H1 (cell line): ENCODE data around the gene CNNM4. TPM values are rescaled to one million over a fixed set of nuclear protein-coding genes. Genes with fewer than 3 reads are reported as not detected.
A peak's percentile ranks its signal among the peaks of the same experiment; 100 is the strongest.

Experiments used
- CTCF ChIA-PET: fragments of 300-600 bp; sonication (Branson Sonifier 250); formaldehyde crosslinking; loops from one replicate; lab custom pipeline; 2021; ENCODE audit not compliant: partially characterized antibody; lab: Charles Lee
- POLR2A ChIA-PET: fragments of 300-600 bp; sonication (Branson Sonifier 250); formaldehyde crosslinking; loops from one replicate; lab custom pipeline; 2021; ENCODE audit warnings: inconsistent platforms; ENCODE audit not compliant: partially characterized antibody; lab: Charles Lee
- DNase-seq, 2 experiments: peaks; one replicate each; pipeline versions ENCODE4 v3.0.0 to v3.0.0-alpha.2; 2010 to 2022; ENCODE audit warnings: low spot score in 2 of 2, low read depth in 1 of 2, mixed read lengths in 1 of 2
- FAIRE-seq: peaks from 2 replicates; lab custom pipeline; 2011; peaks lifted over from hg19 to GRCh38; lab: Jason Lieb, UNC
- H2AFZ ChIP-seq: 2 replicates; pipeline ENCODE4 v1.8.1; 2012; ENCODE audit warnings: low read length, inconsistent platforms
- H2AK5ac ChIP-seq: 2 replicates; pipeline ENCODE4 v1.6.1; 2013; ENCODE audit warnings: low read depth, low read length
- H2BK120ac ChIP-seq: replicated peaks from 2 replicates; pipeline ENCODE3; 2013; ENCODE audit warnings: low read depth, low read length, inconsistent platforms
- H2BK12ac ChIP-seq: 2 replicates; pipeline ENCODE4 v1.6.1; 2013; ENCODE audit warnings: low read depth, low read length
- H2BK15ac ChIP-seq: 2 replicates; pipeline ENCODE4 v1.6.1; 2013; ENCODE audit warnings: low read length
- H2BK20ac ChIP-seq: 2 replicates; pipeline ENCODE4 v1.6.1; 2013; ENCODE audit warnings: low read length
- H2BK5ac ChIP-seq: 2 replicates; pipeline ENCODE4 v1.6.1; 2013; ENCODE audit warnings: low read depth, low read length
- H3K14ac ChIP-seq: 2 replicates; pipeline ENCODE4 v1.6.1; 2013; ENCODE audit warnings: inconsistent platforms; ENCODE audit not compliant: insufficient read length
- H3K18ac ChIP-seq: 2 replicates; pipeline ENCODE4 v1.6.1; 2013; ENCODE audit warnings: low read length; ENCODE audit errors: extremely low read depth
- H3K23ac ChIP-seq: 2 replicates; pipeline ENCODE4 v1.6.1; 2013; ENCODE audit warnings: inconsistent platforms; ENCODE audit not compliant: insufficient read length
- H3K23me2 ChIP-seq: 2 replicates; pipeline ENCODE4 v1.6.1; 2013; ENCODE audit warnings: low read depth, low read length
- H3K27ac ChIP-seq: 2 replicates; pipeline ENCODE4 v1.6.1; 2011; ENCODE audit warnings: low read depth, low read length, inconsistent platforms
- H3K27me3 ChIP-seq, 4 experiments: replicated peaks in 1 of 4; 1 replicate in 1 of 4; 2 replicates in 3 of 4; pipeline versions ENCODE4 v1.6.1 to v1.8.1; 2011 to 2013; ENCODE audit warnings: low read length in 3 of 4, mild to moderate bottlenecking in 3 of 4, inconsistent platforms in 2 of 4, mixed read lengths in 2 of 4, moderate library complexity in 1 of 4; ENCODE audit not compliant: control insufficient read depth in 3 of 4, insufficient read depth in 3 of 4; ENCODE audit errors: extremely low read depth in 1 of 4
- H3K36me3 ChIP-seq, 4 experiments: 2 replicates each; pipeline versions ENCODE4 v1.6.1 to v1.8.1; 2011 to 2013; ENCODE audit warnings: mild to moderate bottlenecking in 4 of 4, low read length in 3 of 4, moderate library complexity in 2 of 4, control low read depth in 1 of 4, inconsistent platforms in 1 of 4; ENCODE audit not compliant: insufficient read depth in 4 of 4, control insufficient read depth in 2 of 4
- H3K4ac ChIP-seq: replicated peaks from 2 replicates; pipeline ENCODE3; 2013; ENCODE audit warnings: low read length, low read depth, mixed read lengths, inconsistent platforms; ENCODE audit not compliant: insufficient read length
- H3K4me1 ChIP-seq, 4 experiments: replicated peaks in 1 of 4; 1 replicate in 1 of 4; 2 replicates in 3 of 4; pipeline versions ENCODE4 v1.6.1 to v1.8.1; 2011 to 2013; ENCODE audit warnings: low read length in 3 of 4, inconsistent platforms in 2 of 4, mixed read lengths in 1 of 4; ENCODE audit not compliant: insufficient read depth in 4 of 4, control insufficient read depth in 3 of 4
- H3K4me2 ChIP-seq, 2 experiments: 2 replicates each; pipeline versions ENCODE4 v1.6.1 to v1.8.1; 2011 to 2013; ENCODE audit warnings: low read depth in 2 of 2, low read length in 2 of 2, control low read depth in 1 of 2, inconsistent platforms in 1 of 2, mild to moderate bottlenecking in 1 of 2; ENCODE audit not compliant: insufficient read depth in 1 of 2
- H3K4me3 ChIP-seq, 4 experiments: fragments of 200-600, 300-600 bp in 1 of 4; sonication (generic), shearing (Covaris generic), sonication (Bioruptor Twin) in 1 of 4; 2 replicates each; pipeline versions ENCODE4 v1.5.1 to v1.8.1; 2011 to 2016; ENCODE audit warnings: low read length in 4 of 4, low read depth in 3 of 4, control low read depth in 2 of 4, inconsistent platforms in 2 of 4, mild to moderate bottlenecking in 2 of 4, mixed read lengths in 1 of 4, moderate library complexity in 1 of 4; ENCODE audit not compliant: insufficient read depth in 2 of 4; ENCODE audit errors: extremely low read depth in 1 of 4
- H3K56ac ChIP-seq: replicated peaks from 2 replicates; pipeline ENCODE3; 2013; ENCODE audit warnings: low read depth, mild to moderate bottlenecking, mixed read lengths, low read length, inconsistent platforms; ENCODE audit not compliant: insufficient read length
- H3K79me1 ChIP-seq: 2 replicates; pipeline ENCODE4 v1.6.1; 2013; ENCODE audit warnings: low read depth, low read length, control low read depth
- H3K79me2 ChIP-seq, 2 experiments: 2 replicates each; pipeline versions ENCODE4 v1.6.1 to v1.8.1; 2012 to 2013; ENCODE audit warnings: low read length in 2 of 2, mild to moderate bottlenecking in 2 of 2, inconsistent platforms in 1 of 2; ENCODE audit not compliant: insufficient read depth in 2 of 2, control insufficient read depth in 1 of 2
- H3K9ac ChIP-seq, 4 experiments: replicated peaks in 1 of 4; 1 replicate in 1 of 4; 2 replicates in 3 of 4; pipeline versions ENCODE4 v1.6.1 to v1.8.1; 2011 to 2013; ENCODE audit warnings: low read depth in 3 of 4, low read length in 3 of 4, control low read depth in 2 of 4, mild to moderate bottlenecking in 2 of 4, moderate library complexity in 2 of 4, inconsistent platforms in 1 of 4; ENCODE audit errors: extremely low read depth in 1 of 4
- H3K9me3 ChIP-seq, 2 experiments: 2 replicates each; pipeline versions ENCODE4 v1.6.1 to v1.8.1; 2012 to 2013; ENCODE audit warnings: mild to moderate bottlenecking in 2 of 2, moderate library complexity in 2 of 2, control low read depth in 1 of 2, inconsistent platforms in 1 of 2, low read depth in 1 of 2, low read length in 1 of 2, mixed read lengths in 1 of 2; ENCODE audit not compliant: insufficient read depth in 2 of 2
- H4K20me1 ChIP-seq, 2 experiments: replicated peaks in 1 of 2; 2 replicates each; pipeline versions ENCODE3 to v1.8.1; 2011 to 2013; ENCODE audit warnings: inconsistent platforms in 2 of 2, low read length in 2 of 2, mild to moderate bottlenecking in 1 of 2; ENCODE audit not compliant: insufficient read depth in 2 of 2, control insufficient read depth in 1 of 2
- H4K5ac ChIP-seq: 2 replicates; pipeline ENCODE4 v1.6.1; 2013; ENCODE audit warnings: low read length, low read depth, mixed read lengths, inconsistent platforms; ENCODE audit not compliant: insufficient read length
- H4K8ac ChIP-seq: 2 replicates; pipeline ENCODE4 v1.8.0; 2013; ENCODE audit warnings: mild to moderate bottlenecking, moderate library complexity, low read length, inconsistent platforms; ENCODE audit not compliant: insufficient read depth; ENCODE audit errors: extremely low read depth
- H4K91ac ChIP-seq: replicated peaks from 2 replicates; pipeline ENCODE3; 2013; ENCODE audit warnings: low read length, mixed read lengths, inconsistent platforms; ENCODE audit not compliant: insufficient read length
- POLR2A ChIP-seq, 2 experiments: IDR thresholded peaks; 1 replicate in 1 of 2; 2 replicates in 1 of 2; pipeline ENCODE4 v1.6.1; 2011; ENCODE audit warnings: low read depth in 2 of 2, low read length in 2 of 2, mild to moderate bottlenecking in 2 of 2; ENCODE audit errors: control extremely low read depth in 1 of 2
- POLR2AphosphoS5 ChIP-seq: IDR thresholded peaks from 2 replicates; pipeline ENCODE4 v1.6.1; 2011; ENCODE audit warnings: low read depth, low read length
- RNF2 ChIP-seq: fragments of 200-900, 300-1000 bp; sonication (generic); IDR thresholded peaks from 2 replicates; pipeline ENCODE4 v1.7.1; 2016; ENCODE audit warnings: borderline replicate concordance, low read depth, mild to moderate bottlenecking, antibody characterized with exemption, low read length; ENCODE audit not compliant: poor library complexity, severe bottlenecking; ENCODE audit errors: missing control alignments
- WGBS, 2 experiments: shearing (Covaris generic) in 1 of 2; methylation state at CpG; one replicate each; pipeline versions ENCODE4 v1.1.6 to v1.1.7; 2013 to 2015; ENCODE audit warnings: low lambda C conversion rate in 2 of 2, mixed read lengths in 2 of 2, inconsistent platforms in 1 of 2, low coverage in 1 of 2, missing lambda C conversion rate in 1 of 2; ENCODE audit not compliant: insufficient replicate concordance in 2 of 2, insufficient coverage in 1 of 2, insufficient read length in 1 of 2; ENCODE audit errors: extremely low coverage in 1 of 2, missing lambda C conversion rate in 1 of 2; 5-methylcytosine and 5-hydroxymethylcytosine counted together
- polyA plus RNA-seq, 7 experiments: library from polyadenylated mRNA; depleted of rRNA in 3 of 7; stranded (reverse) in 5 of 7; unstranded in 2 of 7; fragments of >200 nt in 5 of 7; fragments of 200-250 nt in 2 of 7; gene quantifications; 1 replicate in 5 of 7; 2 replicates in 1 of 7; 4 replicates in 1 of 7; pipeline versions ENCODE4 v1.2.1 to v1.2.3, GENCODE V29; 2011 to 2013; ENCODE audit warnings: missing spikeins in 2 of 7, mixed read lengths in 2 of 7
- total RNA-seq: library from RNA; stranded (reverse); fragmentation: NEBNext Ultra II Directional; extraction: Animal tissue kit (Norgen Biotek cat#: 25700); gene quantifications from 2 replicates; pipeline ENCODE4 v1.2.1, GENCODE V29; 2021

Gene CNNM4
- total and polyA plus RNA-seq, 2 of the 8 experiments (the other 6 are each of a cell fraction or from before 2014, with no cell fraction given), result 10.3 to 11.0 TPM

DNA sequence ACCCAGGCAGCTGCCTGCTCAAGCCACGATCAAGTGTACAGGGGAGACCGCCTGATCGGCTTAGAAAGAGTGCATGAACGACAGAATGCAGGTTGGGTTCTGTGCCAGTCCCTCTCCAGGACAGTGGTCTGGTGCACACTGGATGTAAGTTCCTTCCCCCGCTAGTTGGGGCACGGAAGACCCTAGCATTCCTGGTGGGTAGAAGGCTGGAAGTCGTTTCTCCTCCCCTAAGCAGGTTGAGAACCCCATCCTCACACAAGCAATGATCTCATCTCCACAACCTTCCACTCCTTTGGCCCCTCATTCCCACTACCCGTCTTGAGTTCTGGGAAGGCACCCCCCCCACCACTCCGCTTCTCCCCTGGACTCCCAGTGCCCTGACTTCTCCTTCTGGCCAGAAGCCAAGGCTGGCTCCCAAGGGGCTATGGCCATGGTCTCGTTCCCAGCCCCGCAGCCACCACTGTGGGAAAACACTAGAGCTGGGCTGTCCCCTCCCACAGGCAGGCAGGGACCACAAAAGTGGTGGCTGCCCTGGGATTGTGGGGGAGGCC, 98.5 kb downstream of the CNNM4 start:
- no peak for FAIRE-seq
- ChIA-PET CTCF (interaction anchor here (0.7 to 8.3 kb wide), 25 partner anchors 9 to 265 kb away, joined by 3 to 89 read pairs (median 8); partner anchors contain the start of gene ANKRD36), POLR2A (interaction anchor here (0.8 to 5.8 kb wide), 19 partner anchors 9 to 106 kb away, joined by 3 to 49 read pairs (median 7); partner anchors contain the start of genes ANKRD23, CNNM3 and SEMA4C)
- H4K91ac ChIP-seq, result no peak overlapping the region
- peak overlapping the region in 1 of 4 experiments; percentile 20; a peak in 2 of 7 replicates for H3K9ac ChIP-seq
- peak overlapping the region; percentile 6 for H3K4ac ChIP-seq
- H3K79me1 ChIP-seq, result peaks cover 5% of the 10 kb centered on the region; the same call in 1 of the 2 replicates
- H3K36me3 ChIP-seq, result peaks cover 12 to 38% (median 29%) of the 10 kb centered on the region in 4 experiments
- H3K4me1 ChIP-seq, result peaks cover 3 to 11% (median 8%) of the 10 kb centered on the region in 4 experiments
- H2AK5ac ChIP-seq, result no peak overlapping the region
- H2BK12ac ChIP-seq, result peak overlapping the region; percentile 39; the same call in 1 of the 2 replicates
- no peaks in the 10 kb centered on the region for H3K9me3 ChIP-seq
- H3K23ac ChIP-seq, result no peak overlapping the region
- no peak overlapping the region for H2BK120ac ChIP-seq
- H4K8ac ChIP-seq, result no peak overlapping the region; the same call in 1 of the 2 replicates
- H3K4me3 ChIP-seq, result peak overlapping the region; percentile 12 to 75 (median 56); a peak in 6 of 8 replicates
- DNase-seq, result no peak
- no peak overlapping the region for H2BK20ac ChIP-seq
- H3K27me3 ChIP-seq, result no peaks in the 10 kb centered on the region
- peaks cover 0 to 17% of the 10 kb centered on the region in 2 experiments; a peak in 3 of 4 replicates for H3K79me2 ChIP-seq
- WGBS, 2 experiments, result 48% methylated on average over 11 of the region's 11 CpGs; no CpG with 5 or more reads in 1 of the 2 experiments
- peak overlapping the region; percentile 38; the same call in 1 of the 2 replicates for H3K18ac ChIP-seq
- peaks cover 10% of the 10 kb centered on the region; the same call in 1 of the 2 replicates for H3K23me2 ChIP-seq
- no peak overlapping the region for H3K56ac ChIP-seq
- no peak overlapping the region for H2AFZ ChIP-seq
- peaks cover 12% of the 10 kb centered on the region in 2 experiments for H4K20me1 ChIP-seq
- H3K27ac ChIP-seq, result no peak overlapping the region
- H4K5ac ChIP-seq, result peak overlapping the region; percentile 18
- H2BK5ac ChIP-seq, result peak overlapping the region; percentile 73; the same call in 1 of the 2 replicates
- no peak overlapping the region for H3K14ac ChIP-seq
- H2BK15ac ChIP-seq, result no peak overlapping the region
- 0 out of 2 replicates have a peak, but pooled peaks have one; percentile 41 for TF ChIP-seq POLR2AphosphoS5
- TF ChIP-seq RNF2, result no peak
- peak in 1 of 2 experiments; percentile 70; a peak in 1 of 3 replicates for TF ChIP-seq POLR2A (IDR thresholded peaks at IDR 0.05; ENCODE audit: control extremely low read depth in 1 of 2, low read depth in 2 of 2, low read length in 2 of 2)
- TF ChIP-seq, all 59 proteins: peak for 2
- H3K4me2 ChIP-seq, result peak overlapping the region; percentile 54 to 71
